DLD1 (cell line): Measurements from ENCODE around the gene SLC39A7.

Experiments
- in situ Hi-C: cut with HindIII; loops from 2 replicates; pipeline ENCODE4 v1.10.0; 2017; ENCODE audit warnings: low sequenced_read_pairs

The SLC39A7 gene

GRCh38 chr6:33204165-33204414, 3.4 kb downstream of the SLC39A7 start:
- in situ Hi-C loops, result no loop called here

GRCh38 chr6:33204415-33205190, 3.9 kb downstream of the SLC39A7 start, which contains the start of gene HSD17B8:
Gene HSD17B8, plus strand, starts transcription at chr6:33204655. Its CDS starts 14 bp downstream, at chr6:33204669.
- in situ Hi-C loops, result no loop called here

- in situ Hi-C loops, result no loop called here
Measured at GRCh38 chr6:33205191-33206026, 4.7 kb downstream of the SLC39A7 start.

- in situ Hi-C loops, result no loop called here
Measured at GRCh38 chr6:33206027-33206863, 5.6 kb downstream of the SLC39A7 start.

- in situ Hi-C loops, result no loop called here
Measured at GRCh38 chr6:33206864-33207551, 6.3 kb downstream of the SLC39A7 start.

- in situ Hi-C loops, result no loop called here
Measured at GRCh38 chr6:33207552-33208090, 7.0 kb downstream of the SLC39A7 start.

- in situ Hi-C loops, result no loop called here
Measured at GRCh38 chr6:33208091-33208967, 7.7 kb downstream of the SLC39A7 start, which contains the start of gene RING1. Gene RING1, plus strand, starts transcription at chr6:33208500. Its CDS starts 323 bp downstream, at chr6:33208823.

GRCh38 chr6:33209856-33210255, 9.2 kb downstream of the SLC39A7 start:
- in situ Hi-C loops, result no loop called here

GRCh38 chr6:33211136-33211535, 10.5 kb downstream of the SLC39A7 start:
- in situ Hi-C loops, result no loop called here

GRCh38 chr6:33211666-33212422, 11.2 kb downstream of the SLC39A7 start:
- in situ Hi-C loops, result no loop called here

- in situ Hi-C loops, result no loop called here
Measured at GRCh38 chr6:33212857-33213165, 12.1 kb downstream of the SLC39A7 start.

- in situ Hi-C loops, result no loop called here
Measured at GRCh38 chr6:33213166-33213988, 12.7 kb downstream of the SLC39A7 start.

- in situ Hi-C loops, result no loop called here
Measured at GRCh38 chr6:33213989-33214335, 13.3 kb downstream of the SLC39A7 start.

GRCh38 chr6:33215271-33216116, 14.8 kb downstream of the SLC39A7 start:
- in situ Hi-C loops, result no loop called here

- in situ Hi-C loops, result no loop called here
Measured at GRCh38 chr6:33216117-33216649, 15.5 kb downstream of the SLC39A7 start.

GRCh38 chr6:33217246-33217645, 16.6 kb downstream of the SLC39A7 start:
- in situ Hi-C loops, result no loop called here

GRCh38 chr6:33217681-33218080, 17.0 kb downstream of the SLC39A7 start:
- in situ Hi-C loops, result no loop called here
